NAMALWA (cell line): ENCODE results near the gene CPA4.

ENCODE experiments used
- DNase-seq: peaks from one replicate; pipeline ENCODE4 v3.0.0-alpha.2; 2015; ENCODE audit warnings: low spot score

CPA4 gene

DNA sequence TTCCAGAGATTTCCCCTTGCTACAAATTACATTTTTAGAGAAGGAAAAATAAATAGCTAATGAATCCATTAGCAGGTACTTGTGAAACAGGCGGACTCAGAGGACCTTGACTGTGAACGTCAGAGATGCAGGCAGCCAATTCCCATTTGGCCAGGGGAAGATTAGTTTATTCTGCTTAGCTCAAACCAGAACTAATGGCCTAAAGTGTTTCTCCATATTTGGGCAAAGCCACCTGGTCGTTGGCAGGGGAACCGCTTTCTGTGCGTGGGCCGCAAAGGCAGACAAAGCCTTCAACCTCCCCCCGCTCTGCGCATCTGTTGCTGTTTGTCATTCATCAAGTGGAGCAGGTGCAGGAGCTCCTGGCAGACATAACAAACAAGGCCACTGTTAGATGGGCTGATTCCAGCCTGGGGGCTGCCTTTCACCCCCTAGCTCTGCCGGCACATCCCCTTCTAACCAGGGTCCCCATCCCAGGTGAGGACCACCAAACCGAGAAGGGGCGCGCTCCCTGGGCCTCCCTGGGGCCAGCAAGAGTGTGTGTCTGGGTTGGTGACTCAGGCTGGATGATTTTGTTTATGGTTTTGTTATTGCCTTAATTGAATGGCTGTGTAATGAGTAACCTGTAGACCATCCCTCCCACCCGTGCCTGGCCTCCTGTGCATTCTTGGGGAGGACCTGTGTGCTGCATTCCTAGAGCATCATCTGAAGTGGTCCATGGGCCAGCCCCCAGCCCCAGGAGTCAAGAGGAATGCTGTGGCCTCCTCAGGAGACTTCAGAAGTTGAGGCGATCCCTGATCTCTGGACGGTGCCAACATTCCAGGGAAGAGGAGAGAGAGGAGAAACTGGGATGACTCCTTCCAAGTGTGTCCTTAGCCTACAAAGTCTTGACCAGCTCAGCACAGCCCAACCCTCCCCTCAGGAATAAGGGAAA lies 72.8 kb downstream of the CPA4 start:
- peak; percentile 38 for DNase-seq

DNA sequence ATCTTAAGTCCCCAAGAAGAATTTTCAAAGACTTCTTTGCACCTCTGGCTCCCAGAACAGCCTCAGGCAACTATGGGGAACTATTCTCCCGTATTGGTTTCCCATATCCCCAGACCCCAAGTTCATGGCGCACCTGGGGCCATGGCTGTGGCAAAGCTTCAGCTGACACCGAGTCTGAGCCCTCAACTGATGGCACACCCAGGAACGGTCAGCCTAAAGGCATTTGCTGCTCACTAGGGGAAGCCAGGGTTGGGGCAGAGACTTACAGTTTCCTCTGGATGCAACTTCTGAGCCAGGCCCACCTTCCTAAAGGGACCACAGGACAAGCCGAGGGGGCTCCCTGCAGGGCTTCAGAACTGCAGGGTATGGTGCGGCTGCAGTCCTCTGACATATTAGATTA lies 73.6 kb downstream of the CPA4 start:
- DNase-seq, result no peak

DNA sequence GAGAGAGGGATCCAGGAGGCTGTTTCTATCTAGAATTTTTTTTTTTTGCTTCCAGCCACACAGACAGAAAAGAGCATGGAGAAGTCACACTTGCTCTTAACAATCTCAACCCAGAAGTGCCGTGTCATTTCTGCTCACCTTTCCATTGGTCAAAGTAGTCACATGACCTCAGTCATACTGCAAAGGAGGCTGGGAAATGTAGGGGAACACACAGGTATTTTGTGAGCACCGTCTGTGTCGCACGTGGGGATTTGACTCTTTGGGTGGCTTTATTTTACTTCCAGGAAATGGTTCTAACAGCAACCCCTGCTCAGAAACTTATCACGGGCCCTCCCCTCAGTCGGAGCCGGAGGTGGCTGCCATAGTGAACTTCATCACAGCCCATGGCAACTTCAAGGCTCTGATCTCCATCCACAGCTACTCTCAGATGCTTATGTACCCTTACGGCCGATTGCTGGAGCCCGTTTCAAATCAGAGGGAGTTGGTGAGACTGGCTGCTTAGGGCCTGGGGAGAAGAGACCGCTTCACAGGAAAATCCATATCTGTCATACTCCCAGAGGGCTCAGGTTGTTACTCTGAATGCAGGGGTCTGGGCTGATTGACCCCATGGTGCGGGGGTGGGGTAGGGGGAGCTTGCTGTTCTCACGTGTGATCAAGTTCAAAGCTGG lies 74.3 kb downstream of the CPA4 start:
- DNase-seq, result no peak

DNA sequence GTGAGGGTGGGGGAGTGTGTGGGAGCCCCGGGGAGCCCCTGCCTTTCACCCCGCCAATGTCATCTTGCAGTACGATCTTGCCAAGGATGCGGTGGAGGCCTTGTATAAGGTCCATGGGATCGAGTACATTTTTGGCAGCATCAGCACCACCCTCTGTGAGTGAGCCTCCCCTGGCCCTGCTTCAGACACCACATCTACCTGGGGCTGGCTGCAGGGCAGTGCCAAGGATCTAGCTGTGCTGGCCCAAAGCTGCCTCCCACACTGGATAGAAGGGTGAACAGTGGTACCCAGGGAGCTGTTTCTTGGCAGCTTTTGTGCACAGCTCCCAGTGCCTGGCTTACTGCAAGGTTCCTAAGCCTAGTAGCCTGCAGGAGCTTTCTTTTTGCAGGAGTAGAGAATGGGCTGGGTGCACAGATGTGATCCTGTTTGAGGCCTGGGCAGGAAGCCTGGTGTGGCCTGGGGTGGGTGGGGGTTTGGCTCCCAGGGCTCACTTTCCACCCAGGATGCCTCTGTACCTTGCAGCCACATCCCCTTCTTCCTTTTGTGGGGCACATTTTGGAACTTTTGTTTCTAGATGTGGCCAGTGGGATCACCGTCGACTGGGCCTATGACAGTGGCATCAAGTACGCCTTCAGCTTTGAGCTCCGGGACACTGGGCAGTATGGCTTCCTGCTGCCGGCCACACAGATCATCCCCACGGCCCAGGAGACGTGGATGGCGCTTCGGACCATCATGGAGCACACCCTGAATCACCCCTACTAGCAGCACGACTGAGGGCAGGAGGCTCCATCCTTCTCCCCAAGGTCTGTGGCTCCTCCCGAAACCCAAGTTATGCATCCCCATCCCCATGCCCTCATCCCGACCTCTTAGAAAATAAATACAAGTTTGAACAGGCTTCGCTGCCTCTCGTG lies 75.1 kb downstream of the CPA4 start:
- DNase-seq, result no peak

DNA sequence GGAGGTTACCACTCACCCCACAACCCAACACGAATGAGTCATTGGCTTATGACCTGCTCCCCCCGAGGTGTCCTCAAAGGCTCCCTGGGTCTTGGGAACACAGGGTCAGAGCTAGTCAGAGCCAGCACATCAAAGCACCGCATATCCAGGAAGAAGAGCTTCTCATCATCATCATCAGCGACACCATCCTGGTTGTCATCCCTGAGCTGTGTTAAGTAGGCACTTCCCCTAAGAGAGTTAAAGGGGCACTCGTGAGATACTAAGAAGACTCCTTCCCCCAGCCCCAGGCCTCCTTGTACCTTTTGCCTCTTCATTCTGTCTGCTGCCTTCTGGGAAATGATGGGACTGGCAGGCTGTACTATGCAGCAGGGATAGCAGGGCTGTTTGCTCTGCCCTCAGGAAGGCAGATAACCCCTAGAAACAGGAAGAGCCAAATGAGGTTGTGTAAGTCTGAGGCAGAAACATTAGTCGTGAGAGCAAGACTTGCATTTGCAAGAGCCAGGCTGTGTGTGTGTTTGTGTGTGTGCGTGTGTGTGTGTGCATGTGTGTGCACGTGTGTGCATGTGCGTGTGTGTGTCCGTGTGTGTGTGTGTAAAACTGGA lies 76.2 kb downstream of the CPA4 start:
- no peak for DNase-seq

DNA sequence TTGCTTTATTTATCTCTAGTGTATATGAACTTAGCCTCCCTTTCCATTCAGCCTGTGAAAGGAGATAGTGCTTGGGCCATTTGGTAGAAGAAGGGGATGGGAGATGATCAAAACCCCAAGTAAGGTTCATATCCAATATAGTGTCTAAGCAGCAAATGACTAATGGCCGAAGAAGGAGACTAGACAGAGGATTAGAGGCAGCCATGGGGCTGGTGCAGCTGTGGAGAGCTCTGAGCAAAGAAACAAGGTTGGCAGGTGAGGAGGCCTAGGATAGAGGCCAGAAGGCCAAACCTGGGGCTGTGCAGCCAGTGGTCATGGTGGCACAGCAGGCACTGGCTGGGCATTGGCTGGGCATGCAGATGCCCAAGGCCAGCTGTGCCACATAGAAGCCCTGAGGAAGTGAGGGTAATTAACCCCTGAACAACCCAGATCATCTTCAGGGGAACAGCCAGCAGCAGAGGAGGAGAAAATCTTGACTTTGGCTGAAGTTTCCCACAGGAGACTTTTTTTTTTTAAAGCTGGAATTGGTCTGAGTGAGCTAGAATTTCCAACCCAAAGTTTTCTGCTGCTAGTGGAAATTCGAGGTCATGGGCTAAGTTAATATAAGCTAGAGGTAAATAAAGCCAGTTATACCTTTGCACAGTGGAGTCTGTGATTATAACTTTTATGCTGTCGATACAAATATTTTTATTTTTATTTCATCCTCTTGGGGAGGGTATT lies 77.0 kb downstream of the CPA4 start:
- DNase-seq, result no peak

DNA sequence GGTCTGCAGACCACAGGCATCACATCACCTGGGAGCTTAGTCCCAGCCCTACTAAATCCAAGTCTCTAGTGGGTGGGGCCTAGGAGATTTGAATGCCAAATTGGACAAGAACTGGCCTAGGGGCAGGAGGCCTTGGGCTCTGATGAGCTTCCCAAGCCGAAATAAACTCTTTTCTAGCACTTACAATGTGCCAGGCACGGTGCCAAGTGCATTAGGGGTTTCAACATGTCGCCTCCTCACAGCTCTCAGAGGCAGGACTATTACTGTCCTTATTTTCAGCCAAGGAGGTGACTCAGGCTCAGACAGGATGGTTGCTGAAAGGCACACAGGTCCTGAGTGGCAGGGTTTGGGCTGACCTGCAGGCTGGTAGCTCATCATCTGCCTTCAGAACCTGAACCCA lies 78.1 kb downstream of the CPA4 start:
- no peak for DNase-seq

DNA sequence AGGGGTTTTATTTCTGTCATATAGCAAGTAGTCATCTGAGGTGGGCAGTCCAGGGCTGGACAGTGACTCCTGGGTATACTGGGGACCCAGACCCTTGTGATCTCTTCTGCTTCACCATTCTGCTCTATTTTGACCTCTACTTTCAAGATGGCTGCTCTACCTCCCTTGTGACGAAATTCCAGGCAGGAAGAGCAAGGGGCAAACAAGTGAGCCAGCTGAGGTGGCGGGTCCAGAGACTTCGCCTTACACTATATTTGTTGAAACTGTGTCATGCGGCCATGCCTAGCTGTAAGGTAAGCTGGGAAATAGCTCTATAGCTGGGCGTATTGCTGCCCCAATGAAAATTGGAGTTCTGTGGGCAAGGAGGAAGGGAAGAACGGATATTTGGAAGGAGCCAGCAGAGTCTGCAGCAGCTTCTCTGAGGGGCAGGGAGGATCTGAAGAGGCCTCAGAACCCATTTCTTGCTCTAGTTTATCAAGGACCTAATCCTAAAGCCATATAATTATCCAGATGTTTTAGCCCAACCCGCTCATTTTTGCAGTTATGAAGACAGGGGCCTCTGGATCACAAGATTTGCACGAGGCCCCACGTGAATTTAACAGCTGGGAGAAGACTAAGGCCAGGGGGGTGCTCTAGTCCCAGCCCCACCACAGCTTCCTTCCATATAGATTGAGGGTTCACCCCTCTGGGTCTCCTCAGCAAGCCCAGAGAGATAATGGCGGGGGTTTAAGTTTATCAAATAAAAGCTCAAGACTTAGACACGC lies 79.6 kb downstream of the CPA4 start:
- no peak for DNase-seq
